Keratinocyte (primary cell): ENCODE measurements around the gene HIP1. TPM values are rescaled to one million over a fixed set of nuclear protein-coding genes. Genes with fewer than 3 reads are reported as not detected.

ENCODE experiments used
- DNase-seq: peaks from one replicate; pipeline ENCODE4 v3.0.0-alpha.2; 2011; ENCODE audit warnings: low read depth, missing footprints, low spot score
- FAIRE-seq: peaks from 2 replicates; lab custom pipeline; 2011; peaks lifted over from hg19 to GRCh38; lab: Jason Lieb, UNC
- H2AFZ ChIP-seq: 2 replicates; pipeline ENCODE4 v1.6.0; 2012; ENCODE audit warnings: low read length, control low read depth, inconsistent platforms; ENCODE audit not compliant: control insufficient read depth
- H3K27ac ChIP-seq: 2 replicates; pipeline ENCODE4 v1.5.1; 2011; ENCODE audit warnings: low read length; ENCODE audit not compliant: control insufficient read depth, insufficient read depth
- H3K27me3 ChIP-seq: 3 replicates; pipeline ENCODE4 v1.6.0; 2011; ENCODE audit warnings: low read length; ENCODE audit not compliant: control insufficient read depth, insufficient read depth; ENCODE audit errors: extremely low read depth
- H3K36me3 ChIP-seq, 2 experiments: 2 replicates in 1 of 2; 3 replicates in 1 of 2; pipeline ENCODE4 v1.5.1; 2011; ENCODE audit warnings: low read length in 2 of 2, mild to moderate bottlenecking in 1 of 2; ENCODE audit not compliant: control insufficient read depth in 2 of 2, insufficient read depth in 2 of 2; ENCODE audit errors: extremely low read depth in 1 of 2
- H3K4me1 ChIP-seq: 3 replicates; pipeline ENCODE4 v1.5.1; 2011; ENCODE audit warnings: low read length; ENCODE audit not compliant: control insufficient read depth, insufficient read depth; ENCODE audit errors: extremely low read depth
- H3K4me2 ChIP-seq: 3 replicates; pipeline ENCODE4 v1.6.0; 2011; ENCODE audit warnings: low read depth, low read length; ENCODE audit not compliant: control insufficient read depth, insufficient read depth; ENCODE audit errors: extremely low read depth
- H3K4me3 ChIP-seq, 3 experiments: fragments of 200-600 bp in 1 of 3; sonication (generic) in 1 of 3; 2 replicates in 2 of 3; 3 replicates in 1 of 3; pipeline ENCODE4 v1.5.1; 2011 to 2016; ENCODE audit warnings: low read length in 3 of 3, mild to moderate bottlenecking in 3 of 3, control low read depth in 2 of 3, inconsistent platforms in 1 of 3, low read depth in 1 of 3, mixed read lengths in 1 of 3, mixed run types in 1 of 3, moderate library complexity in 1 of 3; ENCODE audit not compliant: control insufficient read depth in 2 of 3, insufficient read depth in 2 of 3; ENCODE audit errors: extremely low read depth in 1 of 3
- H3K79me2 ChIP-seq: 2 replicates; pipeline ENCODE4 v1.6.0; 2012; ENCODE audit warnings: low read length; ENCODE audit not compliant: control insufficient read depth, insufficient read depth
- H3K9ac ChIP-seq: 3 replicates; pipeline ENCODE4 v1.6.0; 2011; ENCODE audit warnings: low read length; ENCODE audit not compliant: control insufficient read depth, insufficient read depth; ENCODE audit errors: extremely low read depth
- H3K9me1 ChIP-seq: 3 replicates; pipeline ENCODE4 v1.6.0; 2011; ENCODE audit warnings: low read length; ENCODE audit not compliant: control insufficient read depth, insufficient read depth; ENCODE audit errors: extremely low read depth
- H3K9me3 ChIP-seq: 2 replicates; pipeline ENCODE4 v1.5.1; 2012; ENCODE audit warnings: low read depth, low read length; ENCODE audit not compliant: control insufficient read depth
- H4K20me1 ChIP-seq: 3 replicates; pipeline ENCODE4 v1.6.0; 2011; ENCODE audit warnings: low read length; ENCODE audit not compliant: control insufficient read depth, insufficient read depth; ENCODE audit errors: extremely low read depth
- CTCF ChIP-seq, 3 experiments: IDR thresholded peaks in 1 of 3; conservative IDR thresholded peaks in 1 of 3; optimal IDR thresholded peaks in 1 of 3; 2 replicates in 2 of 3; 3 replicates in 1 of 3; pipeline versions ENCODE3 to v1.5.1; 2011; ENCODE audit warnings: low read length in 3 of 3, mild to moderate bottlenecking in 3 of 3, moderate library complexity in 2 of 3, control low read depth in 1 of 3, inconsistent platforms in 1 of 3; ENCODE audit not compliant: insufficient read depth in 2 of 3; ENCODE audit errors: extremely low read depth in 1 of 3
- EZH2 ChIP-seq: IDR thresholded peaks from one replicate; pipeline ENCODE4 v1.6.1; 2012; ENCODE audit warnings: inconsistent platforms, mild to moderate bottlenecking, low read length, moderate library complexity
- dilution Hi-C: fragments of 300-500 bp; cut with MboI; formaldehyde crosslinking; loops from one replicate; pipeline ENCODE4 v1.7.0; 2020; ENCODE audit warnings: low sequenced_read_pairs; ENCODE audit not compliant: extremely low pct_ligation_motif_present
- polyA plus RNA-seq, 5 experiments: library from polyadenylated mRNA; depleted of rRNA in 3 of 5; stranded (reverse) in 3 of 5; stranded (forward) in 1 of 5; unstranded in 1 of 5; fragments of >200 nt; gene quantifications; 1 replicate in 1 of 5; 2 replicates in 3 of 5; 3 replicates in 1 of 5; pipeline versions ENCODE4 v1.2.1 to v1.2.3, GENCODE V29; 2011 to 2012; ENCODE audit warnings: missing spikeins in 2 of 5, low read depth in 1 of 5, low replicate concordance in 1 of 5

Gene HIP1
- polyA plus RNA-seq, 1 donor (not counting 4 experiments of a cell fraction or from before 2014, with no cell fraction given), result 5.0 TPM

GRCh38 chr7:75657866-75658265 is 80.9 kb downstream of the HIP1 start:
- Histone ChIP-seq H3K4me3 (no peak overlapping the region), H3K79me2 (no peaks in the 10 kb centered on the region), H3K9me3 (no peaks in the 10 kb centered on the region), H3K27ac (no peak overlapping the region), H3K4me2 (no peak overlapping the region), H2AFZ (no peak overlapping the region), H4K20me1 (no peaks in the 10 kb centered on the region), H3K9me1 (no peaks in the 10 kb centered on the region), H3K36me3 (no peaks in the 10 kb centered on the region), H3K4me1 (no peaks in the 10 kb centered on the region), H3K9ac (no peak overlapping the region), H3K27me3 (no peaks in the 10 kb centered on the region)
- FAIRE-seq, result no peak
- dilution Hi-C loops, result no loop called here
- TF ChIP-seq CTCF (optimal IDR thresholded peaks at IDR 0.05 in 1 of 3, IDR thresholded peaks at IDR 0.05 in 1 of 3, conservative IDR thresholded peaks at IDR 0.05 in 1 of 3; ENCODE audit: extremely low read depth in 1 of 3, insufficient read depth in 2 of 3, low read length in 3 of 3), result no peak
- TF ChIP-seq EZH2, result no peak
- no peak for DNase-seq

GRCh38 chr7:75656740-75657139 is 82.0 kb downstream of the HIP1 start:
- Histone ChIP-seq H3K4me1 (no peaks in the 10 kb centered on the region), H4K20me1 (no peaks in the 10 kb centered on the region), H3K27ac (no peak overlapping the region), H3K9ac (no peak overlapping the region), H3K4me3 (no peak overlapping the region), H3K36me3 (no peaks in the 10 kb centered on the region), H2AFZ (no peak overlapping the region), H3K9me3 (no peaks in the 10 kb centered on the region), H3K79me2 (no peaks in the 10 kb centered on the region), H3K27me3 (no peaks in the 10 kb centered on the region), H3K9me1 (no peaks in the 10 kb centered on the region), H3K4me2 (no peak overlapping the region)
- FAIRE-seq, result no peak
- TF ChIP-seq EZH2 (no peak), CTCF (optimal IDR thresholded peaks at IDR 0.05 in 1 of 3, IDR thresholded peaks at IDR 0.05 in 1 of 3, conservative IDR thresholded peaks at IDR 0.05 in 1 of 3; ENCODE audit: extremely low read depth in 1 of 3, insufficient read depth in 2 of 3, low read length in 3 of 3) (no peak)
- DNase-seq, result no peak
- dilution Hi-C loops, result no loop called here
